ENCODE measurements around the gene ZMPSTE24. TPM values are rescaled to one million over a fixed set of nuclear protein-coding genes. Genes with fewer than 3 reads are reported as not detected.

ZMPSTE24 gene
- total and polyA plus RNA-seq, 2 of the 4 experiments (the other 2 are of a cell fraction) = 21.0 to 28.9 TPM

GRCh38 chr1:40218333-40218732, 39.7 kb upstream of the ZMPSTE24 start:
- in situ Hi-C loops (cut with MboI; ENCODE audit: low sequenced_read_pairs) (no loop called here), dilution Hi-C loops (cut with HindIII; ENCODE audit: low sequenced_read_pairs, unreplicated experiment) (no loop called here), intact Hi-C loops (cut with micrococcal nuclease) (no loop called here)
- Histone ChIP-seq H2BK20ac (ENCODE audit: low read depth, low read length) (no peak overlapping the region), H2AK5ac (ENCODE audit: low read depth, low read length) (no peak overlapping the region), H3K9me1 (ENCODE audit: insufficient read depth, low read length) (peaks cover 4% of the 10 kb centered on the region; the same call in 1 of the 2 replicates), H4K91ac (ENCODE audit: insufficient read depth, low read depth, low read length) (no peak overlapping the region), H2AK9ac (replicated peaks; ENCODE audit: low read depth, low read length, poor library complexity) (no peak overlapping the region), H3K23ac (ENCODE audit: low read depth, low read length) (no peak overlapping the region), H3K4ac (ENCODE audit: low read depth, low read length) (no peak overlapping the region), H3K9ac (ENCODE audit: low read depth, low read length) (no peak overlapping the region), H3K4me2 (ENCODE audit: low read depth, low read length) (no peak overlapping the region), H3K9me3 (ENCODE audit: control insufficient read depth, insufficient read depth, low read length) (no peaks in the 10 kb centered on the region), H3K36me3 (ENCODE audit: control insufficient read depth, insufficient read depth, low read length) (peaks cover 8% of the 10 kb centered on the region), H4K8ac (ENCODE audit: low read depth in 2 of 2, low read length in 2 of 2) (no peak overlapping the region), H3K27me3 (ENCODE audit: control insufficient read depth, insufficient read depth, low read length) (no peaks in the 10 kb centered on the region), H2BK120ac (ENCODE audit: low read depth, low read length) (no peak overlapping the region), H3K4me3 (ENCODE audit: insufficient read depth, low read depth, low read length) (no peak overlapping the region), H3K4me1 (ENCODE audit: control insufficient read depth, insufficient read depth, low read length) (no peaks in the 10 kb centered on the region), H3K14ac (replicated peaks; ENCODE audit: low read depth, low read length) (no peak overlapping the region), H4K20me1 (ENCODE audit: insufficient read depth, low read length) (no peaks in the 10 kb centered on the region; the same call in 1 of the 2 replicates), H3K27ac (ENCODE audit: insufficient read depth, low read length) (no peak overlapping the region), H3K79me1 (ENCODE audit: low read depth in 1 of 2, low read length in 2 of 2) (peaks cover 25 to 30% of the 10 kb centered on the region in 2 experiments), H2BK5ac (ENCODE audit: low read depth, low read length, poor library complexity, severe bottlenecking) (no peak overlapping the region), H4K5ac (ENCODE audit: low read depth, low read length) (no peak overlapping the region), H2BK15ac (ENCODE audit: low read depth, low read length) (no peak overlapping the region), H3K56ac (ENCODE audit: extremely low read depth, insufficient read depth, low read length) (no peak overlapping the region), H2AFZ (replicated peaks; ENCODE audit: low read length, poor library complexity) (no peak overlapping the region), H3K18ac (ENCODE audit: low read depth, low read length) (no peak overlapping the region)
- no TSS peak for BruUV-seq (replicated peaks)
- ATAC-seq (ENCODE audit: low read depth) (no peak), DNase-seq (no peak)
- 93% methylated on average over 4 of the region's 5 CpGs; no CpG with 5 or more reads in 1 of the 2 experiments for WGBS, 2 experiments (ENCODE audit: extremely low coverage in 2 of 2, insufficient read length in 1 of 2)
- TF ChIP-seq CEBPB (IDR thresholded peaks at IDR 0.05; ENCODE audit: low read depth, low read length) (no peak), MAZ (IDR thresholded peaks at IDR 0.05; ENCODE audit: borderline replicate concordance, low read depth, low read length) (no peak), POLR2A (IDR thresholded peaks at IDR 0.05; ENCODE audit: low read depth, low read length) (no peak), FOS (IDR thresholded peaks at IDR 0.05; ENCODE audit: low read depth, low read length) (no peak), USF2 (IDR thresholded peaks at IDR 0.05; ENCODE audit: low read depth, low read length) (no peak), RAD21 (IDR thresholded peaks at IDR 0.05; ENCODE audit: low read length) (no peak), BHLHE40 (IDR thresholded peaks at IDR 0.05; ENCODE audit: low read depth, low read length) (no peak), RFX5 (IDR thresholded peaks at IDR 0.05; ENCODE audit: low read depth, low read length) (no peak), SMC3 (IDR thresholded peaks at IDR 0.05; ENCODE audit: low read depth, low read length) (no peak), ELK1 (IDR thresholded peaks at IDR 0.05; ENCODE audit: borderline replicate concordance, low read depth, low read length) (no peak), CTCF (conservative IDR thresholded peaks at IDR 0.05; ENCODE audit: low read depth, low read length) (no peak), MXI1 (IDR thresholded peaks at IDR 0.05; ENCODE audit: borderline replicate concordance, low read depth, low read length) (no peak), CHD1 (IDR thresholded peaks at IDR 0.05; ENCODE audit: low read depth, low read length) (no peak)
- CTCF ChIA-PET = no interaction called here
- POLR2A ChIA-PET (ENCODE audit: unreplicated experiment) = no interaction called here
